PFSK-1 (cell line): ENCODE results near the gene MAD1L1.

Experiments
- FOXP2 ChIP-seq: optimal IDR thresholded peaks from 2 replicates; pipeline ENCODE3; 2011; ENCODE audit warnings: borderline replicate concordance, control low read depth, inconsistent platforms; ENCODE audit not compliant: insufficient read depth; ENCODE audit errors: extremely low read length, extremely low read depth
- POLR2AphosphoS5 ChIP-seq: IDR thresholded peaks from 2 replicates; pipeline ENCODE4 v1.6.1; 2012; ENCODE audit warnings: low read depth, mild to moderate bottlenecking, control low read depth, low read length, moderate library complexity
- REST ChIP-seq, 2 experiments: IDR thresholded peaks; 2 replicates each; pipeline versions ENCODE4 v1.6.1 to v1.8.0; 2011 to 2012; ENCODE audit warnings: low read depth in 2 of 2, low read length in 2 of 2, control low read depth in 1 of 2, inconsistent platforms in 1 of 2, mild to moderate bottlenecking in 1 of 2, moderate library complexity in 1 of 2; ENCODE audit not compliant: insufficient read depth in 1 of 2
- SIN3A ChIP-seq: IDR thresholded peaks from 2 replicates; pipeline ENCODE4 v1.6.1; 2012; ENCODE audit warnings: mild to moderate bottlenecking, low read length, moderate library complexity, borderline replicate concordance; ENCODE audit not compliant: insufficient read depth
- TAF1 ChIP-seq: IDR thresholded peaks from 2 replicates; pipeline ENCODE4 v1.6.1; 2012; ENCODE audit warnings: low read length, control low read depth, borderline replicate concordance; ENCODE audit not compliant: insufficient read depth

The MAD1L1 gene

DNA sequence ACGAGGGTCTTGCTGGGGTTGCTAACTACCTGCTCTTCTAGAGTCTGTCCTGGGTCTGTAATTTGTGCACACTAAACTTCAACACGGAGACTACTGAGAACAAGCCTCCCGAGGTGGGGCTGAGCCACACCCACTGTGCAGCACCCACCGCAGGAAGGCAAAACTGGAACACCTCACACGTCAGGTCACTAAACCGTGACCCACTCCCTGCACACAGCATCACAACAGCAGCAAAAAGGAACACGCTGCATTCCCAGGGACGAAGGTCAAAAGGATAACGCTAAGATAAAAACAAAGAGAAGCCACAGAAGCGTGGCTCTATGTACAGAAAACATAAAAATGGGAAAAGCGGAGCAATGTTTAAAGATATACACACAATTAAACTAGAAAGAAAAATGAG, 170.1 kb downstream of the MAD1L1 start:
- no peak for TF ChIP-seq TAF1
- no peak for TF ChIP-seq FOXP2
- TF ChIP-seq POLR2AphosphoS5, result no peak
- no peak for TF ChIP-seq SIN3A
- TF ChIP-seq REST (IDR thresholded peaks at IDR 0.05; ENCODE audit: insufficient read depth in 1 of 2, low read depth in 2 of 2, low read length in 2 of 2), result no peak

DNA sequence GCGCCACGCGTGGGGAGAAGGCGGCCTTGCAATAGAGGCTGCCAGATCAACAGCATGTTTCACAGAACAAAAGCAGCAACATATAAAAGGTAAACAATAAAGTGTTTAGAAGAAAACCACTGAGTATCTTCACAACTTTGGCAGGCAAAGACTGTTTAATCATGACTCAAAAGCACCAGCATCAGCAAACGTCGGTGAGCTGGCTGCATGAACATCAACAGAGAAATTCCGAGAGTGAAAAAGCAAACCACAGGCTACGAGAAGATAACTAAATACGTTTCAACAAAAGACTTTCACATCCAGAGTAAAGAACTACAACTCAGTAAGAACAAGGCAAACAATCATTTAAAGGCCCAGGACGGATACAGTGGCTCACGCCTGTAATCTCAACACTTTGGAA, 172.0 kb downstream of the MAD1L1 start:
- TF ChIP-seq TAF1, result no peak
- TF ChIP-seq FOXP2, result no peak
- no peak for TF ChIP-seq REST (IDR thresholded peaks at IDR 0.05; ENCODE audit: insufficient read depth in 1 of 2, low read depth in 2 of 2, low read length in 2 of 2)
- TF ChIP-seq SIN3A, result no peak
- no peak for TF ChIP-seq POLR2AphosphoS5

DNA sequence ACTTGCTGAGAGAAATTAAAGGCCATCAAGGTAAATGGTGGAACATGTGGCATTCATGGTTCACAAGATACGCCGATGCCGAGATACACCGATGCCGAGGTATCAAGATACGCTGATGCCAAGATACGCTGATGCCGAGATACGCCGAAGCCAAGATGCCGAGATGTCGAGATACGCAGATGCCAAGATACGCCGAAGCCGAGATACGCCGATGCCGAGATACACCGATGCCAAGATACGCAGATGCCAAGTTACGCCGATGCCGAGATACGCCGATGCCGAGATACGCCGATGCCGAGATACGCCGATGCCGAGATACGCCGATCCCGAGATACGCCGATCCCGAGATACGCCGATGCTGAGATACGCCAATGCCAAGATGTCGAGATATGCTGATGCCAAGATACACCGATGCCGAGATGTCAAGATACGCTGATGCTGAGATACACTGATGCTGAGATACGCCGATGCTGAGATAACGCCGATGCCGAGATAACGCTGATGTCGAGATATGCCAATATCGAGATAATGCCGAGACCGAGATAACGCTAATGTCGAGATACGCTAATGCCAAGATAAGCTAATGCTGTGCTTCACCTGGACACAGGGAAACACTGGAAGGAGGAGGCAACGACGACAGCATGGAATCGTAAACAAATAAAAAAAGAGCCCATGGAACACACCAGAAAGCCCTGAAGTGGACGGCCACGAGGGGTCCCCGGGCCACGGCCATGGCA, 172.6 kb downstream of the MAD1L1 start:
- TF ChIP-seq POLR2AphosphoS5 (no peak), TAF1 (no peak), REST (IDR thresholded peaks at IDR 0.05; ENCODE audit: insufficient read depth in 1 of 2, low read depth in 2 of 2, low read length in 2 of 2) (no peak), SIN3A (no peak), FOXP2 (no peak)

GRCh38 chr7:2055956-2056355, 176.8 kb downstream of the MAD1L1 start:
- TF ChIP-seq POLR2AphosphoS5, result no peak
- no peak for TF ChIP-seq SIN3A
- no peak for TF ChIP-seq REST (IDR thresholded peaks at IDR 0.05; ENCODE audit: insufficient read depth in 1 of 2, low read depth in 2 of 2, low read length in 2 of 2)
- TF ChIP-seq TAF1, result no peak
- no peak for TF ChIP-seq FOXP2

GRCh38 chr7:2054927-2055326, 177.8 kb downstream of the MAD1L1 start:
- no peak for TF ChIP-seq TAF1
- TF ChIP-seq FOXP2, result no peak
- no peak for TF ChIP-seq POLR2AphosphoS5
- no peak for TF ChIP-seq SIN3A
- no peak for TF ChIP-seq REST (IDR thresholded peaks at IDR 0.05; ENCODE audit: insufficient read depth in 1 of 2, low read depth in 2 of 2, low read length in 2 of 2)
